ENCODE data around the gene TRAF3IP1.

DNA sequence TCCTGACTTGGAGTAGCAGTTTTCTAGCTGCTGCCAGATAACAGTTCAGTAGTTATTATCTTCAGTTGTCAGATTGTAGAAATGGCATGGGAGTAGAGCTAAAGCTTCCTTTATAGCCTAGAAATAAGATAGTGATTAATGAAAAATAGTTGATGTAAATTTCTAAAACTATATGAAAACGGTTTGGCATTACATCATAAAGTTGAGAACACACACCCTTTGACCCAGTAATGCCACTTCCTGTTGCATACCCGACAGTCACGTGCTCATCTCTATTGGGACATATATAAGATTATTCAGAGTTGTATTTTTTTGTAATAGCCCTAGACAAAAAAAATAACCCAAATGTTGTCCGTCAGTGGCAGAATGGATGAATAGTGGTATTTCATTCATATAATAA, 67.0 kb downstream of the TRAF3IP1 start:
- TF ChIP-seq, protein P1, sequence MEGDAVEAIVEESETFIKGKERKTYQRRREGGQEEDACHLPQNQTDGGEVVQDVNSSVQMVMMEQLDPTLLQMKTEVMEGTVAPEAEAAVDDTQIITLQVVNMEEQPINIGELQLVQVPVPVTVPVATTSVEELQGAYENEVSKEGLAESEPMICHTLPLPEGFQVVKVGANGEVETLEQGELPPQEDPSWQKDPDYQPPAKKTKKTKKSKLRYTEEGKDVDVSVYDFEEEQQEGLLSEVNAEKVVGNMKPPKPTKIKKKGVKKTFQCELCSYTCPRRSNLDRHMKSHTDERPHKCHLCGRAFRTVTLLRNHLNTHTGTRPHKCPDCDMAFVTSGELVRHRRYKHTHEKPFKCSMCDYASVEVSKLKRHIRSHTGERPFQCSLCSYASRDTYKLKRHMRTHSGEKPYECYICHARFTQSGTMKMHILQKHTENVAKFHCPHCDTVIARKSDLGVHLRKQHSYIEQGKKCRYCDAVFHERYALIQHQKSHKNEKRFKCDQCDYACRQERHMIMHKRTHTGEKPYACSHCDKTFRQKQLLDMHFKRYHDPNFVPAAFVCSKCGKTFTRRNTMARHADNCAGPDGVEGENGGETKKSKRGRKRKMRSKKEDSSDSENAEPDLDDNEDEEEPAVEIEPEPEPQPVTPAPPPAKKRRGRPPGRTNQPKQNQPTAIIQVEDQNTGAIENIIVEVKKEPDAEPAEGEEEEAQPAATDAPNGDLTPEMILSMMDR (IDR thresholded peaks at IDR 0.05), result no peak
- TF ChIP-seq POLR2A (IDR thresholded peaks at IDR 0.05), result no peak
